ENCODE results near the gene EXOC4. TPM values are rescaled to one million over a fixed set of nuclear protein-coding genes. Genes with fewer than 3 reads are reported as not detected.

Gene EXOC4
- total and polyA plus RNA-seq, 2 donors (not counting 1 experiment from before 2014, with no cell fraction given), result 79.6 to 158 TPM

DNA sequence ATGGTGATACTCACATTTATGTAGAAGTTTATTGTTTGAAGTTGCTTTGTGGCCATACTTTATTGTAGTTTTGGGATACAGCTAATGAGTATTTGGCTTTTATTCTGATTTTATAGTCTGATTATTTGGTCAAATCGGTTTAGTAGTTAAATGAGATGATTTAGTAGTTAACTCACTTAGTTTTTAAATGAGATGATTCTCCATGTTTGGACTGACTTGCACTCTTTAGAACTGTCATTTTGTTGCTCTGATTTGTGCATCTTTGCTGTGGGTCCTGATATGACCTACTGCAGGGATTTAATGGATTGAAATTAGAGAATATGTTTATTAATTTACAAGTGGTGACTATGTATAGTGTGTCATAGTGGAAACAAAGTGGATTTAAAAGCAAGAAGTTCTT is 44.2 kb downstream of the EXOC4 start:
- no peaks in the 10 kb centered on the region for H4K20me1 ChIP-seq (ENCODE audit: control insufficient read depth, extremely low read depth, insufficient read depth, low read length)
- H3K4me2 ChIP-seq (ENCODE audit: extremely low read depth, insufficient read depth, low read length), result no peak overlapping the region
- DNase-seq (ENCODE audit: low read depth in 2 of 2), result no peak
- no peak overlapping the region for H3K9ac ChIP-seq (ENCODE audit: insufficient read depth, low read length)
- H3K79me2 ChIP-seq (ENCODE audit: control insufficient read depth, insufficient read depth, low read length), result no peaks in the 10 kb centered on the region
- no peaks in the 10 kb centered on the region for H3K27me3 ChIP-seq (ENCODE audit: control insufficient read depth, insufficient read depth, low read length)
- H3K4me1 ChIP-seq (ENCODE audit: control insufficient read depth, extremely low read depth, insufficient read depth, low read length), result no peaks in the 10 kb centered on the region
- no peaks in the 10 kb centered on the region for H3K36me3 ChIP-seq (ENCODE audit: control insufficient read depth, insufficient read depth, low read length)
- no peaks in the 10 kb centered on the region for H3K9me3 ChIP-seq (ENCODE audit: control insufficient read depth, insufficient read depth, low read depth, low read length)
- TF ChIP-seq, protein P1, sequence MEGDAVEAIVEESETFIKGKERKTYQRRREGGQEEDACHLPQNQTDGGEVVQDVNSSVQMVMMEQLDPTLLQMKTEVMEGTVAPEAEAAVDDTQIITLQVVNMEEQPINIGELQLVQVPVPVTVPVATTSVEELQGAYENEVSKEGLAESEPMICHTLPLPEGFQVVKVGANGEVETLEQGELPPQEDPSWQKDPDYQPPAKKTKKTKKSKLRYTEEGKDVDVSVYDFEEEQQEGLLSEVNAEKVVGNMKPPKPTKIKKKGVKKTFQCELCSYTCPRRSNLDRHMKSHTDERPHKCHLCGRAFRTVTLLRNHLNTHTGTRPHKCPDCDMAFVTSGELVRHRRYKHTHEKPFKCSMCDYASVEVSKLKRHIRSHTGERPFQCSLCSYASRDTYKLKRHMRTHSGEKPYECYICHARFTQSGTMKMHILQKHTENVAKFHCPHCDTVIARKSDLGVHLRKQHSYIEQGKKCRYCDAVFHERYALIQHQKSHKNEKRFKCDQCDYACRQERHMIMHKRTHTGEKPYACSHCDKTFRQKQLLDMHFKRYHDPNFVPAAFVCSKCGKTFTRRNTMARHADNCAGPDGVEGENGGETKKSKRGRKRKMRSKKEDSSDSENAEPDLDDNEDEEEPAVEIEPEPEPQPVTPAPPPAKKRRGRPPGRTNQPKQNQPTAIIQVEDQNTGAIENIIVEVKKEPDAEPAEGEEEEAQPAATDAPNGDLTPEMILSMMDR (conservative IDR thresholded peaks at IDR 0.05 in 1 of 2, IDR thresholded peaks at IDR 0.05 in 1 of 2; ENCODE audit: low read depth in 1 of 2, low read length in 2 of 2), result no peak
- TF ChIP-seq EZH2 (IDR thresholded peaks at IDR 0.05; ENCODE audit: low read length, missing control alignments), result no peak
- no peak overlapping the region for H2AFZ ChIP-seq (ENCODE audit: low read length)
- no peak overlapping the region for H3K27ac ChIP-seq (ENCODE audit: insufficient read depth, low read length)
- H3K4me3 ChIP-seq (replicated peaks in 1 of 4; ENCODE audit: control extremely low read depth in 1 of 4, insufficient read depth in 1 of 4, low read depth in 3 of 4, low read length in 4 of 4), result no peak overlapping the region

DNA sequence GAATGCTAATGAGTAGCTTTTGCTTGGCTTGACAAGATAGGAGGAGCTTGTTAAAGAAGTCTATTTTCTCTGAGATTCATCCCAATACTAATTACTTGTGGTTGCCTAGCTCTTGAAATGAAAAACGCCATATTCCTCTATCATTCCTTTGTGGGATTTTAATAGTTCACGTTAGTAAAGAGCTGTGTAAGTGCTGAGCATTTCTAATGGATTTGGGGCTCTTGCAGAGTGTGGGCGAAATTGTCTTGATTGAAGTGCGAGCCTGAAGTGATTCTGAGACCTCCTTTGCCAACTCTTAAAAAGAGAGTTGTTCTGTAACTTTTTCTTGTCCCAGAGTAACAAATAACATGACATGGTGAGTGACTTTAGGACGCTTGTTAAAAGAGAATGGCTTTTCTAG is 45.2 kb downstream of the EXOC4 start:
- Histone ChIP-seq H3K9me3 (ENCODE audit: control insufficient read depth, insufficient read depth, low read depth, low read length) (no peaks in the 10 kb centered on the region), H3K4me1 (ENCODE audit: control insufficient read depth, extremely low read depth, insufficient read depth, low read length) (no peaks in the 10 kb centered on the region), H2AFZ (ENCODE audit: low read length) (no peak overlapping the region), H4K20me1 (ENCODE audit: control insufficient read depth, extremely low read depth, insufficient read depth, low read length) (no peaks in the 10 kb centered on the region), H3K79me2 (ENCODE audit: control insufficient read depth, insufficient read depth, low read length) (no peaks in the 10 kb centered on the region), H3K27me3 (ENCODE audit: control insufficient read depth, insufficient read depth, low read length) (no peaks in the 10 kb centered on the region), H3K27ac (ENCODE audit: insufficient read depth, low read length) (no peak overlapping the region), H3K4me2 (ENCODE audit: extremely low read depth, insufficient read depth, low read length) (no peak overlapping the region), H3K36me3 (ENCODE audit: control insufficient read depth, insufficient read depth, low read length) (no peaks in the 10 kb centered on the region), H3K9ac (ENCODE audit: insufficient read depth, low read length) (no peak overlapping the region), H3K4me3 (replicated peaks in 1 of 4; ENCODE audit: control extremely low read depth in 1 of 4, insufficient read depth in 1 of 4, low read depth in 3 of 4, low read length in 4 of 4) (no peak overlapping the region)
- TF ChIP-seq, protein P1 (conservative IDR thresholded peaks at IDR 0.05 in 1 of 2, IDR thresholded peaks at IDR 0.05 in 1 of 2; ENCODE audit: low read depth in 1 of 2, low read length in 2 of 2), result no peak
- TF ChIP-seq EZH2 (IDR thresholded peaks at IDR 0.05; ENCODE audit: low read length, missing control alignments), result no peak
- DNase-seq (ENCODE audit: low read depth in 2 of 2), result no peak

DNA sequence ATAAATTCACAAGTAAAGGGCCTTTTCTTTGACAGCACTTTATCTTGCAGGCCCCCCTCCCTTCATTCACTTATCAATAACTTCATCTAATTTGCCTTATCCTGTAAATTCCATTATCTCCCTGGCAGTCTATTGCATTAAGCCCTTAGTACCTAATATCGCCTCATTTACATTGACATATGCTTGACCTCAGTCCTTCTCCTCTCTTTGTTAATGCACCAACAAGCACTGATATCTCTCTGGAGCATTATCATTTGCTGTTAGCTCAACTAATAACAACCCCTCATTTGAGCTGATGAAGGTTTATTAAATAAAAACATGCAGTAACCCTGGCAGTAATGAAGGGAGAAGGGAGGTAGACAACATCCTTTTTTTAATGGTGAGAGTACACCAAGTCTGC is 46.8 kb downstream of the EXOC4 start:
- Histone ChIP-seq H3K9ac (ENCODE audit: insufficient read depth, low read length) (no peak overlapping the region), H2AFZ (ENCODE audit: low read length) (no peak overlapping the region), H4K20me1 (ENCODE audit: control insufficient read depth, extremely low read depth, insufficient read depth, low read length) (no peaks in the 10 kb centered on the region), H3K27ac (ENCODE audit: insufficient read depth, low read length) (no peak overlapping the region), H3K4me1 (ENCODE audit: control insufficient read depth, extremely low read depth, insufficient read depth, low read length) (no peaks in the 10 kb centered on the region), H3K9me3 (ENCODE audit: control insufficient read depth, insufficient read depth, low read depth, low read length) (no peaks in the 10 kb centered on the region), H3K79me2 (ENCODE audit: control insufficient read depth, insufficient read depth, low read length) (no peaks in the 10 kb centered on the region), H3K4me3 (replicated peaks in 1 of 4; ENCODE audit: control extremely low read depth in 1 of 4, insufficient read depth in 1 of 4, low read depth in 3 of 4, low read length in 4 of 4) (no peak overlapping the region), H3K27me3 (ENCODE audit: control insufficient read depth, insufficient read depth, low read length) (no peaks in the 10 kb centered on the region), H3K4me2 (ENCODE audit: extremely low read depth, insufficient read depth, low read length) (no peak overlapping the region), H3K36me3 (ENCODE audit: control insufficient read depth, insufficient read depth, low read length) (no peaks in the 10 kb centered on the region)
- no peak for DNase-seq (ENCODE audit: low read depth in 2 of 2)
- no peak for TF ChIP-seq EZH2 (IDR thresholded peaks at IDR 0.05; ENCODE audit: low read length, missing control alignments)
- TF ChIP-seq, protein P1 (conservative IDR thresholded peaks at IDR 0.05 in 1 of 2, IDR thresholded peaks at IDR 0.05 in 1 of 2; ENCODE audit: low read depth in 1 of 2, low read length in 2 of 2), result no peak

All from fibroblast of lung (primary cell).